Transverse colon (tissue), 4 donors: ENCODE measurements around the gene DGAT2. TPM values are rescaled to one million over a fixed set of nuclear protein-coding genes. Genes with fewer than 3 reads are reported as not detected.

Experiments
- DNase-seq: peaks from one replicate; pipeline ENCODE4 v3.0.0-alpha.2; 2019
- H3K27ac ChIP-seq, 4 donors: fragments of 200-600 bp; sonication (generic); 2 replicates each; pipeline ENCODE4 v1.5.1; 2016 to 2018; ENCODE audit warnings: inconsistent platforms in 4 of 4
- H3K27me3 ChIP-seq: fragments of 200-600 bp; sonication (generic); 2 replicates; pipeline ENCODE4 v1.5.1; 2017; ENCODE audit warnings: inconsistent platforms
- H3K36me3 ChIP-seq, 4 donors: fragments of 200-600 bp; sonication (generic); 2 replicates each; pipeline ENCODE4 v1.5.1; 2017 to 2019; ENCODE audit warnings: inconsistent platforms in 4 of 4
- H3K4me1 ChIP-seq, 4 donors: fragments of 200-600 bp; sonication (generic); 2 replicates each; pipeline ENCODE4 v1.5.1; 2017 to 2020; ENCODE audit warnings: inconsistent platforms in 4 of 4
- H3K4me3 ChIP-seq, 4 donors: fragments of 200-600 bp; sonication (generic); 1 replicate in 1 of 4; 2 replicates in 3 of 4; pipeline versions ENCODE4 v1.5.1 to v1.6.1; 2017 to 2019; ENCODE audit warnings: inconsistent platforms in 4 of 4
- H3K9me3 ChIP-seq, 2 donors: fragments of 200-600 bp; sonication (generic); 2 replicates each; pipeline ENCODE4 v1.5.1; 2017 to 2019; ENCODE audit warnings: inconsistent platforms in 2 of 2
- CTCF ChIP-seq, 5 experiments: fragments of 200-600 bp in 3 of 5; fragments of 450-650 bp in 2 of 5; sonication (generic) in 3 of 5; IDR thresholded peaks; 1 replicate in 2 of 5; 2 replicates in 3 of 5; pipeline ENCODE4 v1.5.1; 2016 to 2017; ENCODE audit warnings: antibody characterized with exemption in 5 of 5, inconsistent platforms in 3 of 5, mild to moderate bottlenecking in 2 of 5, moderate library complexity in 1 of 5
- EP300 ChIP-seq: sonication (generic); formaldehyde crosslinking; IDR thresholded peaks from one replicate; pipeline ENCODE4 v1.6.1; 2017; ENCODE audit warnings: antibody characterized with exemption, low read depth
- POLR2A ChIP-seq: fragments of 450-650 bp; IDR thresholded peaks from one replicate; pipeline ENCODE4 v1.6.1; 2016; ENCODE audit warnings: antibody characterized with exemption, mild to moderate bottlenecking, moderate library complexity
- POLR2AphosphoS5 ChIP-seq, 3 donors: sonication (generic); formaldehyde crosslinking; IDR thresholded peaks; one replicate each; pipeline ENCODE4 v1.6.1; 2016; ENCODE audit warnings: antibody characterized with exemption in 3 of 3
- WGBS, 2 donors: methylation state at CpG; one replicate each; pipeline ENCODE4 v1.1.5; 2018; ENCODE audit warnings: low coverage in 1 of 2; 5-methylcytosine and 5-hydroxymethylcytosine counted together
- in situ Hi-C, 4 donors: fragments of 200-750 bp; cut with MboI; loops; one replicate each; pipeline versions ENCODE4 v1.15.0 to v1.15.1; 2017; ENCODE audit warnings: low sequenced_read_pairs in 3 of 4, low pct_ligation_motif_present in 1 of 4, low pct_unique_long_range_greater_than_20kb in 1 of 4
- intact Hi-C: fragments of 100-400 bp; cut with DNase I; formaldehyde crosslinking; loops from one replicate; pipeline ENCODE4 v1.15.1; 2023; ENCODE audit warnings: low total_unique reads
- total RNA-seq, 4 donors: library from RNA; depleted of rRNA; stranded (reverse); fragments of >200 nt; gene quantifications; one replicate each; pipeline ENCODE4 v1.1.0, GENCODE V29; 2016

Gene DGAT2
- total RNA-seq, 4 donors from 2014 or later: 3.3 to 3.7 TPM; not detected in 2

DNA sequence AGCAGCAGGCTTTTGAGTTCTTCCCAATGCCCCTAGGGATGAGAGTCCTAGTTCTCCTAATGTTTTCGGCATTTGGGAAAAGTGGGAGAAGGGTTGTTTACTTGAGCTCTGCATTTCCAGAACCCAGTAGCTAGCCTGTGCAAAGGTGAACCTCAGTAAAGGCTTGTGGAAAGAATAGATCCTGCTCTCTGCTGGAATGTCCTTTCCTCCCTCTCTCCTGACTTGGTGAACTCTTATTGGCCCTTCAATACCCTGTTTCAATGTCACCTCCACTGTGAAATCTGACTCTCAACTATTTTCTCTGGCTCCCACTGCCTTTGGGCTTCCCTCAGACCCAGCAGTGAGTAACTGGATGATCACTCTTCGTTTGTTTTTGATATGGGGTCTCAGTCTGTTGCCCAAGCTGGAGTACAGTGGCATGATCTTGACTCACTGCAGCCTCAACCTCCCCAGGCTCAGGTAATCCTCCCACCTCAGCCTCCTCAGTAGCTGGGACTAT is 44.0 kb downstream of the DGAT2 start:
- no peaks in the 10 kb centered on the region for H3K9me3 ChIP-seq
- in situ Hi-C loops (no loop called here), intact Hi-C loops (no loop called here)
- no peaks in the 10 kb centered on the region for H3K27me3 ChIP-seq
- H3K27ac ChIP-seq: no peak overlapping the region
- peaks cover 0 to 24% (median 22%) of the 10 kb centered on the region in 4 donors for H3K4me1 ChIP-seq
- no peaks in the 10 kb centered on the region for H3K36me3 ChIP-seq
- H3K4me3 ChIP-seq: no peak overlapping the region
- no peak for TF ChIP-seq EP300
- no peak for TF ChIP-seq POLR2AphosphoS5 (IDR thresholded peaks at IDR 0.05)
- TF ChIP-seq CTCF (IDR thresholded peaks at IDR 0.05): no peak
- no peak for TF ChIP-seq POLR2A
- 80 to 87% methylated on average over 1 to 2 of the region's 2 CpGs for WGBS, 2 donors
- no peak for DNase-seq

- H3K4me1 ChIP-seq: peaks cover 0 to 29% (median 22%) of the 10 kb centered on the region in 4 donors
- no peaks in the 10 kb centered on the region for H3K9me3 ChIP-seq
- in situ Hi-C loops (no loop called here), intact Hi-C loops (no loop called here)
- no peaks in the 10 kb centered on the region for H3K27me3 ChIP-seq
- H3K27ac ChIP-seq: no peak overlapping the region
- no peak for DNase-seq
- H3K4me3 ChIP-seq: no peak overlapping the region
- WGBS, 2 donors: 67 to 81% methylated on average over 2 of the region's 2 CpGs
- TF ChIP-seq POLR2AphosphoS5 (IDR thresholded peaks at IDR 0.05) (no peak), POLR2A (no peak), EP300 (no peak), CTCF (IDR thresholded peaks at IDR 0.05) (no peak)
- H3K36me3 ChIP-seq: no peaks in the 10 kb centered on the region
Measured at GRCh38 chr11:75813124-75813523, 44.5 kb downstream of the DGAT2 start.

GRCh38 chr11:75813622-75814039 is 45.1 kb downstream of the DGAT2 start:
- WGBS, 2 donors: 89 to 100% methylated on average over 1 of the region's 1 CpG
- Histone ChIP-seq H3K27me3 (no peaks in the 10 kb centered on the region), H3K9me3 (no peaks in the 10 kb centered on the region), H3K4me1 (peaks cover 0 to 30% (median 22%) of the 10 kb centered on the region in 4 donors), H3K27ac (peak overlapping the region; percentile 96 to 98 (median 97)), H3K36me3 (no peaks in the 10 kb centered on the region), H3K4me3 (no peak overlapping the region)
- TF ChIP-seq EP300 (no peak), CTCF (IDR thresholded peaks at IDR 0.05) (no peak), POLR2A (no peak)
- no peak for DNase-seq
- intact Hi-C loops (no loop called here), in situ Hi-C loops (no loop called here)

- H3K9me3 ChIP-seq: no peaks in the 10 kb centered on the region
- no peaks in the 10 kb centered on the region for H3K27me3 ChIP-seq
- intact Hi-C loops (no loop called here), in situ Hi-C loops (no loop called here)
- H3K36me3 ChIP-seq: no peaks in the 10 kb centered on the region
- peak overlapping the region; percentile 96 to 98 (median 97) for H3K27ac ChIP-seq
- DNase-seq: no peak
- peak overlapping the region; percentile 21 to 94 (median 86) for H3K4me3 ChIP-seq
- 0% methylated on average over 4 to 12 of the region's 12 CpGs for WGBS, 2 donors
- TF ChIP-seq POLR2A: no peak
- no peak for TF ChIP-seq POLR2AphosphoS5 (IDR thresholded peaks at IDR 0.05)
- no peak for TF ChIP-seq CTCF (IDR thresholded peaks at IDR 0.05)
- TF ChIP-seq EP300: no peak
- H3K4me1 ChIP-seq: peaks cover 0 to 30% (median 22%) of the 10 kb centered on the region in 4 donors
Measured at GRCh38 chr11:75814363-75814676, 45.7 kb downstream of the DGAT2 start.
